HEK293 (cell line): Measurements from ENCODE around the gene CAPNS1.
A peak's percentile ranks its signal among the peaks of the same experiment; 100 is the strongest.

ENCODE experiments used
- CTCF ChIA-PET: fragments of 350-600 bp; formaldehyde crosslinking; extraction: SDS; loops from one replicate; lab custom pipeline; 2021; ENCODE audit warnings: antibody characterized with exemption; lab: Yijun Ruan, JAX
- POLR2A ChIA-PET: fragments of 300-600 bp; formaldehyde crosslinking; extraction: SDS; loops from one replicate; lab custom pipeline; 2020; ENCODE audit warnings: antibody characterized with exemption, inconsistent platforms; lab: Yijun Ruan, JAX
- H3K27ac ChIP-seq: fragments of 200-500 bp; sonication (Bioruptor generic); 2 replicates; pipeline ENCODE4 v1.5.1; 2014; ENCODE audit warnings: low read depth, low read length, control low read depth, inconsistent platforms; ENCODE audit errors: extremely low read depth
- H3K36me3 ChIP-seq, 2 experiments: fragments of 200-500 bp in 1 of 2; sonication (Bioruptor generic) in 1 of 2; 1 replicate in 1 of 2; 2 replicates in 1 of 2; pipeline ENCODE4 v1.5.1; 2014 to 2017; ENCODE audit warnings: inconsistent platforms in 2 of 2, low read length in 2 of 2; ENCODE audit not compliant: control insufficient read depth in 2 of 2, insufficient read depth in 1 of 2
- H3K4me1 ChIP-seq: fragments of 200-500 bp; sonication (Bioruptor generic); 2 replicates; pipeline ENCODE4 v1.5.1; 2014; ENCODE audit warnings: mild to moderate bottlenecking, low read length, inconsistent platforms; ENCODE audit not compliant: control insufficient read depth, insufficient read depth
- H3K4me3 ChIP-seq: 2 replicates; pipeline ENCODE4 v1.5.1; 2011; ENCODE audit warnings: low read depth, mild to moderate bottlenecking, control low read depth, low read length, moderate library complexity
- H3K9me3 ChIP-seq: fragments of 200-500 bp; sonication (Bioruptor generic); 2 replicates; pipeline ENCODE4 v1.5.1; 2014; ENCODE audit warnings: low read depth, low read length, inconsistent platforms; ENCODE audit not compliant: control insufficient read depth, insufficient read depth
- GLIS1 ChIP-seq: fragments of 450-650 bp; formaldehyde crosslinking; IDR thresholded peaks from 2 replicates; pipeline ENCODE4 v1.5.1; 2016; ENCODE audit warnings: missing biosample characterization, missing genetic modification characterization
- HOXA7 ChIP-seq: sonication (generic); formaldehyde crosslinking; IDR thresholded peaks from 2 replicates; pipeline ENCODE4 v1.8.1; 2022; ENCODE audit warnings: missing genetic modification reagents, borderline replicate concordance
- MYNN ChIP-seq: fragments of 450-650 bp; formaldehyde crosslinking; IDR thresholded peaks from 2 replicates; pipeline ENCODE4 v1.5.1; 2016; ENCODE audit warnings: missing biosample characterization, missing genetic modification characterization, borderline replicate concordance
- MZF1 ChIP-seq: fragments of 450-650 bp; formaldehyde crosslinking; IDR thresholded peaks from 2 replicates; pipeline ENCODE4 v1.5.1; 2017; ENCODE audit warnings: missing biosample characterization, missing genetic modification characterization, borderline replicate concordance
- PRDM6 ChIP-seq: fragments of 450-650 bp; formaldehyde crosslinking; IDR thresholded peaks from 2 replicates; pipeline ENCODE4 v1.5.1; 2017; ENCODE audit warnings: missing biosample characterization, missing genetic modification characterization
- SP2 ChIP-seq: fragments of 450-650 bp; formaldehyde crosslinking; IDR thresholded peaks from 2 replicates; pipeline ENCODE4 v1.5.1; 2016; ENCODE audit warnings: missing biosample characterization, missing genetic modification characterization
- ZBTB21 ChIP-seq: fragments of 450-650 bp; formaldehyde crosslinking; IDR thresholded peaks from 2 replicates; pipeline ENCODE4 v1.5.1; 2017; ENCODE audit warnings: missing biosample characterization, missing genetic modification characterization
- ZEB2 ChIP-seq: fragments of 450-650 bp; formaldehyde crosslinking; IDR thresholded peaks from 2 replicates; pipeline ENCODE4 v1.5.1; 2016; ENCODE audit warnings: missing biosample characterization, missing genetic modification characterization
- ZFP69B ChIP-seq: fragments of 450-650 bp; formaldehyde crosslinking; IDR thresholded peaks from 2 replicates; pipeline ENCODE4 v1.5.1; 2016; ENCODE audit warnings: missing biosample characterization, missing genetic modification characterization
- ZIC2 ChIP-seq: fragments of 450-650 bp; formaldehyde crosslinking; IDR thresholded peaks from 2 replicates; pipeline ENCODE4 v1.5.1; 2016; ENCODE audit warnings: missing biosample characterization, missing genetic modification characterization
- ZNF114 ChIP-seq: fragments of 450-650 bp; formaldehyde crosslinking; IDR thresholded peaks from 2 replicates; pipeline ENCODE4 v1.5.0; 2017; ENCODE audit warnings: missing biosample characterization, missing genetic modification characterization
- ZNF121 ChIP-seq: fragments of 450-650 bp; formaldehyde crosslinking; IDR thresholded peaks from 2 replicates; pipeline ENCODE4 v1.5.1; 2016; ENCODE audit warnings: missing biosample characterization, missing genetic modification characterization
- ZNF157 ChIP-seq: fragments of 450-650 bp; formaldehyde crosslinking; IDR thresholded peaks from 2 replicates; pipeline ENCODE4 v1.5.1; 2016; ENCODE audit warnings: missing biosample characterization, missing genetic modification characterization
- ZNF2 ChIP-seq: fragments of 450-650 bp; formaldehyde crosslinking; IDR thresholded peaks from 2 replicates; pipeline ENCODE4 v1.5.1; 2016; ENCODE audit warnings: missing biosample characterization, missing genetic modification characterization
- ZNF211 ChIP-seq: fragments of 450-650 bp; formaldehyde crosslinking; IDR thresholded peaks from 2 replicates; pipeline ENCODE4 v1.5.1; 2016; ENCODE audit warnings: low read depth, missing biosample characterization, missing genetic modification characterization
- ZNF362 ChIP-seq: fragments of 450-650 bp; formaldehyde crosslinking; IDR thresholded peaks from 2 replicates; pipeline ENCODE4 v1.5.1; 2016; ENCODE audit warnings: missing biosample characterization, missing genetic modification characterization
- ZNF518A ChIP-seq: fragments of 450-650 bp; formaldehyde crosslinking; conservative IDR thresholded peaks from 2 replicates; pipeline ENCODE4 v1.5.1; 2016; ENCODE audit warnings: low read depth, missing biosample characterization, missing genetic modification characterization
- ZNF555 ChIP-seq: fragments of 450-650 bp; formaldehyde crosslinking; conservative IDR thresholded peaks from 2 replicates; pipeline ENCODE4 v1.5.1; 2017; ENCODE audit warnings: missing biosample characterization, mild to moderate bottlenecking, missing genetic modification characterization, inconsistent platforms
- ZNF596 ChIP-seq: fragments of 450-650 bp; IDR thresholded peaks from 2 replicates; pipeline ENCODE4 v1.5.0; 2018; ENCODE audit warnings: missing biosample characterization, mild to moderate bottlenecking, missing genetic modification characterization, moderate library complexity
- ZNF629 ChIP-seq: fragments of 450-650 bp; formaldehyde crosslinking; IDR thresholded peaks from 2 replicates; pipeline ENCODE4 v1.5.1; 2017; ENCODE audit warnings: missing biosample characterization, missing genetic modification characterization
- ZNF664 ChIP-seq: fragments of 450-650 bp; formaldehyde crosslinking; IDR thresholded peaks from 2 replicates; pipeline ENCODE4 v1.5.1; 2016; ENCODE audit warnings: missing biosample characterization, missing genetic modification characterization
- ZNF837 ChIP-seq: fragments of 450-650 bp; formaldehyde crosslinking; IDR thresholded peaks from 2 replicates; pipeline ENCODE4 v1.5.1; 2016; ENCODE audit warnings: missing biosample characterization, missing genetic modification characterization

CAPNS1 gene

GRCh38 chr19:36136964-36137686 lies 2.7 kb upstream of the CAPNS1 start (continued):
- TF ChIP-seq ZNF596 (tag by site-specific recombination): no peak
- no peak for TF ChIP-seq MYNN
- TF ChIP-seq SP2 (tag by site-specific recombination): no peak

GRCh38 chr19:36139120-36139472 lies 770 bp upstream of the CAPNS1 start:
- TF ChIP-seq ZNF664 (tag by site-specific recombination): 0 out of 2 replicates have a peak, but pooled peaks have one; percentile 18
- TF ChIP-seq ZBTB21 (tag by site-specific recombination): 0 out of 2 replicates have a peak, but pooled peaks have one; percentile 6
- TF ChIP-seq ZNF362: peak; percentile 88
- TF ChIP-seq HOXA7 (CRISPR knock-in tag): no peak
- TF ChIP-seq ZNF121 (tag by site-specific recombination): peak; percentile 74; the same call in 1 of the 2 replicates
- TF ChIP-seq ZNF518A (tag by site-specific recombination): no peak
- no peak for TF ChIP-seq ZFP69B
- TF ChIP-seq ZNF157 (tag by site-specific recombination): no peak
- no peak for TF ChIP-seq ZIC2
- no peak for TF ChIP-seq MYNN
- peaks cover 16% of the 10 kb centered on the region in 2 experiments for H3K36me3 ChIP-seq
- ChIA-PET POLR2A (interaction anchor here (0.6 to 5.4 kb wide), 13 partner anchors 10 to 699 kb away, joined by 3 to 87 read pairs (median 5); partner anchors contain the start of genes ALKBH6, COX7A1, POLR2I and TBCB), CTCF (interaction anchor here (2.1 to 4.3 kb wide), 2 partner anchors 12 to 30 kb away, joined by 6 to 28 read pairs; no protein-coding TSS in a partner anchor)
- peak overlapping the region; percentile 94 for H3K27ac ChIP-seq
- no peaks in the 10 kb centered on the region for H3K9me3 ChIP-seq
- peak overlapping the region; percentile 80 for H3K4me3 ChIP-seq
- H3K4me1 ChIP-seq: peaks cover 14% of the 10 kb centered on the region

- H3K27ac ChIP-seq: peak overlapping the region; percentile 94
- peak overlapping the region; percentile 80 for H3K4me3 ChIP-seq
- peaks cover 14% of the 10 kb centered on the region for H3K4me1 ChIP-seq
- no peaks in the 10 kb centered on the region for H3K9me3 ChIP-seq
- ChIA-PET CTCF (interaction anchor here (0.6 to 1.2 kb wide), 6 partner anchors 13 to 540 kb away, joined by 3 to 5 read pairs (median 3); no protein-coding TSS in a partner anchor), POLR2A (interaction anchor here (0.5 to 5.4 kb wide), 15 partner anchors 11 to 596 kb away, joined by 3 to 87 read pairs (median 5); partner anchors contain the start of genes COX7A1, POLR2I, TBCB and THAP8)
- H3K36me3 ChIP-seq: peaks cover 30% of the 10 kb centered on the region in 2 experiments
- TF ChIP-seq MZF1 (tag by site-specific recombination) (no peak), PRDM6 (no peak), ZNF114 (tag by site-specific recombination) (no peak), ZNF555 (no peak), SP2 (tag by site-specific recombination) (peak; percentile 5), ZEB2 (tag by site-specific recombination) (no peak), ZNF211 (tag by site-specific recombination) (no peak), ZBTB21 (tag by site-specific recombination) (peak; percentile 41; the same call in 1 of the 2 replicates), GLIS1 (no peak; the same call in 1 of the 2 replicates), ZNF837 (no peak), ZNF629 (peak; percentile 42), ZNF2 (tag by site-specific recombination) (no peak)
Measured at GRCh38 chr19:36140304-36141038, 605 bp downstream of the CAPNS1 start.
